ENCODE data around the gene HIP1. TPM values are rescaled to one million over a fixed set of nuclear protein-coding genes. Genes with fewer than 3 reads are reported as not detected.
"Not testable (repeated sequence)": the region's sequence is repeated elsewhere in the genome, so short reads cannot be mapped to it uniquely, and the experiment has no call there.

Gene HIP1
- total RNA-seq, 4 donors from 2014 or later: 24.9 to 51.2 (median 27.2) TPM

- no peak for TF ChIP-seq CTCF (IDR thresholded peaks at IDR 0.05)
- ATAC-seq (ENCODE audit: low FRiP score): no peak
Observed at GRCh38 chr7:75537731-75538130, 201.0 kb downstream of the HIP1 start.

GRCh38 chr7:75536940-75537538 lies 201.7 kb downstream of the HIP1 start:
- TF ChIP-seq CTCF (IDR thresholded peaks at IDR 0.05): no peak
- no peak for DNase-seq (ENCODE audit: low spot score)
- ATAC-seq (ENCODE audit: low FRiP score): no peak

More at GRCh38 chr7:75537731-75538130, 201.0 kb downstream of the HIP1 start:
- DNase-seq (ENCODE audit: low spot score): no peak

GRCh38 chr7:75536491-75536890 lies 202.2 kb downstream of the HIP1 start:
- DNase-seq (ENCODE audit: low spot score) (no peak), ATAC-seq (ENCODE audit: low FRiP score) (no peak)
- TF ChIP-seq CTCF (IDR thresholded peaks at IDR 0.05): no peak

- no peak for ATAC-seq (ENCODE audit: low FRiP score)
- no peak for DNase-seq (ENCODE audit: low spot score)
- TF ChIP-seq CTCF (IDR thresholded peaks at IDR 0.05): no peak
Observed at GRCh38 chr7:75534727-75535307, 203.9 kb downstream of the HIP1 start.

GRCh38 chr7:75533926-75534325 lies 204.8 kb downstream of the HIP1 start:
- no peak for ATAC-seq (ENCODE audit: low FRiP score)
- no peak for TF ChIP-seq CTCF (IDR thresholded peaks at IDR 0.05)
- no peak for DNase-seq (ENCODE audit: low spot score)

- TF ChIP-seq CTCF (IDR thresholded peaks at IDR 0.05): no peak
- ATAC-seq (ENCODE audit: low FRiP score): no peak
Observed at GRCh38 chr7:75532639-75533038, 206.1 kb downstream of the HIP1 start.

GRCh38 chr7:75531359-75531821 lies 207.4 kb downstream of the HIP1 start:
- DNase-seq (ENCODE audit: low spot score) (no peak), ATAC-seq (ENCODE audit: low FRiP score) (no peak)

More at GRCh38 chr7:75532639-75533038, 206.1 kb downstream of the HIP1 start:
- DNase-seq (ENCODE audit: low spot score): no peak

GRCh38 chr7:75527224-75527722 lies 211.5 kb downstream of the HIP1 start:
- not testable (repeated sequence) for DNase-seq (ENCODE audit: low spot score); ATAC-seq (ENCODE audit: low FRiP score)

More at GRCh38 chr7:75531359-75531821, 207.4 kb downstream of the HIP1 start:
- TF ChIP-seq CTCF (IDR thresholded peaks at IDR 0.05): no peak

GRCh38 chr7:75521727-75522126 lies 217.0 kb downstream of the HIP1 start:
- not testable (repeated sequence) for ATAC-seq (ENCODE audit: low FRiP score)

GRCh38 chr7:75518842-75519241 lies 219.9 kb downstream of the HIP1 start:
- DNase-seq (ENCODE audit: low spot score); ATAC-seq (ENCODE audit: low FRiP score): not testable (repeated sequence)

More at GRCh38 chr7:75521727-75522126, 217.0 kb downstream of the HIP1 start:
- DNase-seq (ENCODE audit: low spot score): not testable (repeated sequence)

All from omental fat pad (tissue), 4 donors.